ENCODE measurements around the gene ZNF225. TPM values are rescaled to one million over a fixed set of nuclear protein-coding genes. Genes with fewer than 3 reads are reported as not detected.
A peak's percentile ranks its signal among the peaks of the same experiment; 100 is the strongest.
"Not testable (repeated sequence)": the region's sequence is repeated elsewhere in the genome, so short reads cannot be mapped to it uniquely, and the experiment has no call there.

Gene ZNF225
- total RNA-seq (2014; rRNA removed; shearing (Covaris generic)): 3.4 and 4.4 TPM in 2 replicates
- polyA plus RNA-seq (2015; cell fraction: cytosol; rRNA removed): 1.7 and 2.6 TPM in 2 replicates
- 6.1 and 8.7 TPM in 2 replicates for polyA plus RNA-seq (2015; cell fraction: nucleus; rRNA removed)

DNA sequence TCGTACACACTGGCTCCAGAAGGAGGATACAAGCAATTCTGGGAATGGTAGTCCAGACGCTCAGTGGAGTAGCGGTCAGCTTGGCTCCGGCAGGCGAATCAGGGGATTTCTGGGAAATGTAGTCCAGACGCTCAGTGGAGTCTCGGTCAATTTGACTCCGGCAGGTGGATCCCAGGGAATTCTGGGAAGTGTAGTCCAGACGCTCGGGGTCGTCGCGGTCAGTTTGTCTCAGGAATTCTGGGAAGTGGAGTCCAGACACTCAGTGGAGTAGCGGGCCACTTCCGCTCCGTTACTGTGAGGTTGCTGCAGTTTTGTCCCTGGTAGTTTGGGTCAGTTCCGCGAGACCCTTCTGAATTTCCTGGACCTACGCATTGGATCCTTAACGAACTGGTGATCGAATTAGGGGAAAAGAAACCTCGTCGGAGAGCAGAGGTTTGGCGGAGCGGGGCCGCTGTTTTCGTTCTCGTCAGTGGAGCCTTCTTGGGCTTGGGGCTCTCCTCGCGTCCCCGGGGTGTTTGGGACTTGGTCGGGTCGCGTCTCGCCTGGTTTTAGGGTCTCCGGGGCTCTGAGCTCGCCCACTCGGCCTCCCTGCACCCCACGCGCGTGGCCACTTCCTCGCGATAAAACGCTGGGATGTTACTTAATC, at the start of gene ZNF225:
Gene ZNF225, plus strand, starts transcription at position 262 of the 646 bp plus-strand sequence. CDS start 2,429 bp downstream, outside the sequence.
- in situ Hi-C loops (cut with HindIII; ENCODE audit: low pct_unique_long_range_greater_than_20kb, low sequenced_read_pairs): no loop called here
- DNase-seq (ENCODE audit: low read depth, low spot score): peak; percentile 98

DNA sequence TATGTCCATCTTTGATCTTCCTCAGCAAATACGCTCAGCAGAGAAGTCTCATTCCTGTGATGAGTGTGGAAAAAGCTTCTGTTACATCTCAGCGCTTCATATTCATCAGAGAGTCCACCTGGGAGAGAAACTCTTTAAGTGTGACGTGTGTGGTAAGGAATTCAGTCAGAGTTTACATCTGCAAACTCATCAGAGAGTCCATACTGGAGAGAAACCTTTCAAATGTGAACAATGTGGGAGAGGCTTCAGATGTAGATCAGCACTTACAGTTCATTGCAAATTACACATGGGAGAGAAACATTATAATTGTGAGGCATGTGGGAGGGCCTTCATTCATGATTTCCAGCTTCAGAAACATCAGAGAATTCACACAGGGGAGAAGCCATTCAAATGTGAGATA, 46.9 kb upstream of the ZNF225 start:
- in situ Hi-C loops (cut with HindIII; ENCODE audit: low pct_unique_long_range_greater_than_20kb, low sequenced_read_pairs): no loop called here
- no peak for DNase-seq (ENCODE audit: low read depth, low spot score)

DNA sequence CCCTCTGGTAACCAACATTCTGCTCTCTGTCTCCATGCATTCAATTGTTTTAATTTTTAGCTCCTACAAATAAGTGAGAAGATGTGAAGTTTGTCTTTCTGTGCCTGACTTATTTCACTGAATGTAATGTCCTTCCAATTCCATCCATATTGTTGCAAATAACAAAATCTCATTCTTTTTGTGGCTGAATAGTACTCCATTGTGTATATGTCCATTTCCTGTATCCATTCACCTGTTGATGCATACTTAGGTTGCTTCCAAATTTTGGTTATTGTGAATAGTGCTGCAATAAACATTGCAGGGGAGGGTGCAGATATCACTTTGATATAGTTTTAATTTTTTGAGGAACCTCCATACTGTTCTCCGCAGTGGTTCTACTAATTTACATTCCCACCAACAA, 43.8 kb upstream of the ZNF225 start:
- no peak for DNase-seq (ENCODE audit: low read depth, low spot score)
- in situ Hi-C loops (cut with HindIII; ENCODE audit: low pct_unique_long_range_greater_than_20kb, low sequenced_read_pairs): no loop called here

DNA sequence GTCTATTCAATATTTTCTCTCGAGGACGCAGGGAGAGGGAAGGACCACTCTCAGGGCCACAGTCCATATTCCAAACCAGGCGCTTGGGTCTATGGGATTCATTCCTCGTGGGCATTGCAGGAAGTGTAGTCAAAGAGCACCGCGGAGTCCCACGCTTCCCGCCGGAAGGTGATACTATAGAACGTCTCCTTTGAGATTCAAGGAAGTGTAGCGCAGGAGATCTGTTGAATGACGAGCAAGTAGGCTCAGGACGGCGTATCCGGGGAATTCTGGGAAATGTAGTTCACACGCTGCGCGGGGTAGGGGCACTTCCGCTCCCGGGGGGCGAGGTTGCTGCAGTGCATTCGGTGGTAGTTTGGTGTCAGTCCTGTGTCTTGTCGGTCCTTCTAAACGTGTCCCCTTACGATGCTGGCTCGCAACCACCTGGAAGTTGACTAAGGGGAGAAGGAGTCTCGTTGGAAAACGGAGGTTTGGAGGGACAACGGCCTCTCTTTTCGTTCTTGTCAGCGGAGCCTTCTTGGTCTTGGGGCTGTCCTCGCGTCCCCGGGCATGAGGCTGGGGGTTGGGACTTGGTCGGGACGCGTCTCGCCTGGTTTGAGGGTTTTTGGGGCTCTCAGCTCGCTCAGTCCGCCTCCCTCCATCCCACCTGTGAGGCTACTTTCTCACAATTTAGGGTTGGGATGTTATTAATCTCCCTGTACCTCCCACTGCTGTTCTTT, 41.2 kb upstream of the ZNF225 start, which contains the start of gene ZNF284:
Gene ZNF284, plus strand, starts transcription at position 336 of the 719 bp plus-strand sequence. CDS start 4,231 bp downstream, outside the sequence.
- in situ Hi-C loops (cut with HindIII; ENCODE audit: low pct_unique_long_range_greater_than_20kb, low sequenced_read_pairs): no loop called here
- DNase-seq (ENCODE audit: low read depth, low spot score): peak; percentile 90

DNA sequence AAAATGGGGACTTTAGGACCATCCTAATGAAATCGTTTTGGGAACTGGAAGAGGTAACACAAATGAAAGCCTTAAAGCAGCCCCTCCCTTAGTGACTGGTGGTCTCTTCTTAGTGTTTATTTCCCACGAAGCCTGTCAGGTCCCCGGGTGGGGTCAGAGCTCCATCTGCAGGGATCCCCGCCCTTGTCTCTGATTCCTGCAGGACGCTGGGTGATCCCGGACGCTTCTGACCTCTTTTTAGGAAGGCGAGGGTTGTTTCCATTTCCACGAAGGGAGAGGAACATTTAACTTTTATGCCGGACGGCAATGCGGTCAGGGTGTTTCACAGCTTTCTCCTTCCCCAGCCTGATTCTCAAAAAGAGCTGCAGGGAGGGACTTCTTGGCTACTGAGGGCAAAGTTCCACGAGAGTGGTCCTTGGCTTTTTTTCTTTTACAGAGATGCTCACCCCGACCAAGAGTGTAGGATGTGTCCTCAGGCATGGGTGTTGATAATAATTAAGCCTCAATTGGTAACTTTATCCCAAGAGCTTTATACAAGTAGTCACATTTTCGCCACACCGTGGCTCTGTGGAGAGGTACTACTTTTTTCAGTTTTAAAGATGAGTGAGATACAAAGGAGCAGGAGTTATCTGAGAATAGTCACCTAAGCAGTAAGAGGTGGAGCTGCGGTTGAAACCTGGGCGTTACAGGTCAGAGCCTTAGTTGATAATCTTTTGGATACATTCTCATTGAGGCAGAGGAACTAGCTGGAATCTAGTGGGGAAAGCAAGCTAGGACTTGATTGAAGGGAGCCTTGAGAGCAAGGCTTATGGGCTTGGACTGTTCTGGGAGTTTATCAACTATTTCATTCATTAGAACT, 40.4 kb upstream of the ZNF225 start:
- no peak for DNase-seq (ENCODE audit: low read depth, low spot score)

DNA sequence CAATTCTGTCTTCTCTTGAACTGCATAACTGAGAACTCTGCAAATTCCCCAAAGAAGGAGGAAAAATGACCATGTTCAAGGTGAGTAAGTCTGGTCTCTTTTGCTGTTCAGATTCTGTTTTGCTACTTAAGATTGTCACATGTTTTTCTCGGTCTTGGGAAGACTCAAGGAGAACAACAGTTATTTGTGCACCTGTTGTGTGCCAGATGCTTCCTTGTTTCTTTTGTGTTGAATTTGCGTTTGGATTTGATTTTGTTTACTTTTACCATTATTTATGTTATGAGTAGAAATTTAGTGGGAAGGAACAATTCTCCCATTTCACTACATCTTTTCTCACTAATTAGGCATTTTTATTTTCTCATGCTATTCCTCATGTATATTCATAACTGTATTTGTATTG, 36.9 kb upstream of the ZNF225 start:
- in situ Hi-C loops (cut with HindIII; ENCODE audit: low pct_unique_long_range_greater_than_20kb, low sequenced_read_pairs): no loop called here
- DNase-seq (ENCODE audit: low read depth, low spot score): no peak

More for the DNA sequence above, 40.4 kb upstream of the ZNF225 start:
- in situ Hi-C loops (cut with HindIII; ENCODE audit: low pct_unique_long_range_greater_than_20kb, low sequenced_read_pairs): no loop called here

DNA sequence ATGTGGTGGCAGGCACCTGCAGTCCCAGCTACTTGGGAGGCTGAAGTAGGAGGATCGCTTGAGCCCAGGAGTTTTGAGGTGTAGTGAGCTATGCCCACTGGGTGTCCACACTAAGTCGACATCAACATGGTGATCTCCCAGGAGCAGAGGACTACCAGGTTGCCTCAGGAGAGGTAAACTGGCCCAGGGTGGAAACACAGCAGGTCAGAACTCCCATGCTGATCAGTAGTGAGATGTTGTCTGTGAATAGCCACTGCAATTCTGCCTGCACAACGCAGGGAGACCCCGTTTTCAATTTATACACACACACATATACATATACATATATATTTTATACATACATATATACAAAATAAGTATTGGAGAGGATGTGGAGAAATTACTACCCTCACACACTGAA, 21.1 kb upstream of the ZNF225 start:
- in situ Hi-C loops (cut with HindIII; ENCODE audit: low pct_unique_long_range_greater_than_20kb, low sequenced_read_pairs): no loop called here
- no peak for DNase-seq (ENCODE audit: low read depth, low spot score)

DNA sequence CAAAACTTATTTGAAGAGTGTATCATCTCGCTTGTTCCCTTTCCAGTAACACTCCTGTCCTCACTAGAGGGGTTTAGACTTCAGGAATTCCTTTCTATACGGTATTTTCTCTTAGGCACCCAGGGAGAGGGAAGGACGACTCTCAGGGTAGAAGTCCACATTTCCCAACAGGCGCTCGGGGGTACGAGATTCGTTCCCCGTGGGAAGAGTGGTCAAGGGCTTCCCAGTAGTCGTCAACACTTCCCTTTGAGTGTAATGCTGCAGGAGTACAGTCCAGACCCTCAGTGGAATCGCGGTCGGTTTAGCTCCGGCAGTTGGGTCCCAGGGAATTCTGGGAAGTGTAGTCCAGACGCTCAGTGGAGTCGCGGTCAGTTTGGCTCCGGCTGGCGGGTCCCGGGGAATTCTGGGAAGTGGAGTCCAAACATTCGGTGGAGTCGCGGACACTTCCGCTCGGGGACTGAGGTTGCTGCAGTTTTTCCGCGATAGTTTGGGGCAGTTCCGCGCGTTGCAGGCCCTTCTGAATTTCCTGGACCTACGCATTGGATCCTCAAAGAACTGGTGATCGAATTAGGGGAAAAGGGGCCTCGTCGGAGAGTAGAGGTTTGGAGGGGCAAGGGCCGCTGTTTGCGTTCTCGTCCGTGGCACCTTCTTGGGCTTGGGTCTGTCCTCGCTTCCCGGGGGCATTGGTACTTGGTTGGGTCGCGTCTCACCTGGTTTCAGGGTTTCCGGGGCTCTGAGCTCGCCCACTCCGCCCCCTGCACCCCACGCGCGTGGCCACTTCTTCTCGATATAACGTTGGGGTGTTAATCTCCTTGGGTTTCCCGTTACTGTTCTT, 19.1 kb upstream of the ZNF225 start, which contains the start of gene ZNF224:
Gene ZNF224, plus strand, starts transcription at position 431 of the 835 bp plus-strand sequence. CDS start 3,513 bp downstream, outside the sequence.
- in situ Hi-C loops (cut with HindIII; ENCODE audit: low pct_unique_long_range_greater_than_20kb, low sequenced_read_pairs): no loop called here
- DNase-seq (ENCODE audit: low read depth, low spot score): peak; percentile 95

DNA sequence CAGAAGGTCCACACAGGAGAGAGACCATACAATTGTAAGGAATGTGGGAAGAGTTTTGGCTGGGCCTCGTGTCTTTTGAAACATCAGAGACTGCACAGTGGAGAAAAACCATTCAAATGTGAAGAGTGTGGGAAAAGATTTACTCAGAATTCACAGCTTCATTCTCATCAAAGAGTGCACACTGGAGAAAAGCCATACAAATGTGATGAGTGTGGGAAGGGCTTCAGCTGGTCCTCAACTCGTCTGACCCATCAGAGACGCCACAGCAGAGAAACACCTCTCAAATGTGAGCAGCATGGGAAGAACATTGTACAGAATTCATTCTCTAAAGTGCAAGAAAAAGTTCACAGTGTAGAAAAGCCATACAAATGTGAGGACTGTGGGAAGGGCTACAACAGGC, 5.4 kb upstream of the ZNF225 start:
- DNase-seq (ENCODE audit: low read depth, low spot score): no peak
- in situ Hi-C loops (cut with HindIII; ENCODE audit: low pct_unique_long_range_greater_than_20kb, low sequenced_read_pairs): no loop called here

DNA sequence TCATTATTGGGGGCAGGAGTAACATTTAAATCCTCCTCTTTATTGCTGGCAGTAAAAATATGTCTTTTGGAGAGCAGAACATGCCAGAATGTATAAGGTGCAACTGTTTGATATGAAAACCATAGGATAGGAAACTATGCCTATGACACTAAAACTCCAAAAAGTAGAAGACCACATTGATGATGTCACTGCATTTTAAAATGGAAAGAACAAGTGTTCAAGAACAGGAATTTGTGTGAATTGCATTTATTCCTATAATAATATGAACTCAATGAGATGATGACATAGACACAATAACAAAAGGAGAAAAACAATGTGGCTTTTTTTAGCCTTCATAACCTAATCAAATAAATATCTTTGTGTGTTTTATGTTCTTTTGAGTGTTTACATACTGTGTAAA, 3.7 kb upstream of the ZNF225 start:
- DNase-seq (ENCODE audit: low read depth, low spot score): no peak
- in situ Hi-C loops (cut with HindIII; ENCODE audit: low pct_unique_long_range_greater_than_20kb, low sequenced_read_pairs): no loop called here

DNA sequence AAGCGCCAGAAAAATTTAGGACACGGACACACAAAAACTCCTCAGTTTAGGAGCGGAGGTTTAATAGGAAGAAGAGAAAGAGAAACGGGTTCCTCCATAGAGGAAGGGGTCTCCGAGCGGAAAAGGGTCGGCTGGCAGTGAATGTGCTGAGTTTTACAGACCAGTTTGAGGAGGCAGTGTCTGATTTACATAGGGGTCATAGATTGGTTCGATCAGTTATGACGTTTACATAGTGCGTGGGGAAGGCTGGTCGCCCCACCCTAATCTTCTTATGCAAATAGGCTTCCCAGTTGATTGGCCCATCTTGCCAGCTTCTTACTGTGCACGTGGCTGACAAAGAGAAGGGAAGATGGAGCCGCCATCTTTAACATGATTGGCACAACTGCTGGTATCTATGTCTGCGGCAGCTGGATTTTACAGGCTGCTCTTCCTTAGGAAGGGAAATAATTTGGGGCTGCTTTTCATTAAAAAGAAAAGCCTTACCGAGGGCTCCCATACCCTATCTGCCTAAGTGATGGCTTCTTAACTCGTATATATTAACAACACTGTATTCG, 1.2 kb upstream of the ZNF225 start:
- in situ Hi-C loops (cut with HindIII; ENCODE audit: low pct_unique_long_range_greater_than_20kb, low sequenced_read_pairs): no loop called here
- peak; percentile 41 for DNase-seq (ENCODE audit: low read depth, low spot score)

DNA sequence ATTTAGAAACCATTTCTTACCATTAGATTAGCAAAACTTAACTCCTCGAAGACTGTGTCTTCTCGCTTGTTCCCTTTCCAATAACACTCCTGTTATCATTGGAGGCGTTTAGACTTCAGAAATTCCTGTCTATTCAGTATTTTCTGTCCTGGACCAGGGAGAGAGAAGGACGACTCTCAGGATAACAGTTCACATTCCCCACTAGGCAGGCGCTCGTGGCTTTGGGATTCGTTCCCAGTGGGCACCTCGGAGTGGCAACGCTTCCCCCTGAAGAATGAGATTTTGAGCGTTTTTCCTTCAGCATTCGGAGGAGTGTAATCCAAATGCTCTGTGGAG, 429 bp upstream of the ZNF225 start:
- no peak for DNase-seq (ENCODE audit: low read depth, low spot score)
- in situ Hi-C loops (cut with HindIII; ENCODE audit: low pct_unique_long_range_greater_than_20kb, low sequenced_read_pairs): no loop called here

DNA sequence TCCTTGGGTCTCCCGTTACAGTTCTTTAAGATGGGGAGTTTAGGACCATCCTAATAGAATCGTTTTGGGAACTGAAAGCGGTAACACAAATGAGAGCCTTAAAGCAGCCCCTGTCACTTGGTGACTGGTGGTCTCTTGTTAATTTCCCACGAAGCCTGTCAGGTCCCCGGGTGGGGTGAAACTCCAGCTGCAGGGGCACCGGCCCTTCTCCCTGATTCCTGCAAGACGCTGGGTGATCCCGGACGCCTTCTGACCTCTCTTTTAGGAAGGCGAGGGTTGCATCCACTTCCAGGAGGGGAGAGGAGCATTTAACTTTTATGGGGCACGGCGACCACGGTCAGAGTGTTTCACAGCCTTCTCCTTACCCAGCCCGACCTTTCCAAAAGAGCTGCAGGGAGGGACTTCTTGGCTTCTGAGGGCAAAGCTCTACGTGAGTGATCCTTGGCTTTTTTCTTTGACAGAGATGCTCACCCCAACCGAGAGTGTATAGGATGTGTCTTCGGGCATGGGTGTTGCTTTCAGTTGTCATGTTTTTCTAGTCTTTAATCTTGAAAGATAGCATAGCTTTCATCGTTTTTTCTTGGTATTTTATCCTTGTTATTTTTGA, 688 bp downstream of the ZNF225 start:
- in situ Hi-C loops (cut with HindIII; ENCODE audit: low pct_unique_long_range_greater_than_20kb, low sequenced_read_pairs): no loop called here
- peak; percentile 3 for DNase-seq (ENCODE audit: low read depth, low spot score)

DNA sequence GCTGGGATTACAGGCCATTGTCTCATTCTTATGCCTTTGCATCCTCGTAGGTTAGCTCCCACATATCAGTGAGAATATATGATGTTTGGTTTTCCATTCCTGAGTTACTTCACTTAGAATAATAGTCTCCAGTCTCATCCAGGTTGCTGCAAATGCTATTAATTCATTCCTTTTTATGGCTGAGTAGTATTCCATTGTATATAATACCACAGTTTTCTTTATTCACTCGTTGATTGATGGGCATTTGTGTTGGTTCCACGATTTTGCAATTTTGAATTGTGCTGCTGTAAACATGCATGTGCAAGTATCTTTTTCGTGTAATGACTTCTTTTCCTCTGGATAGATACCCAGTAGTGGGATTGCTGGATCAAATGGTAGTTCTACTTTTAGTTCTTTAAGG, 8.0 kb downstream of the ZNF225 start:
- DNase-seq (ENCODE audit: low read depth, low spot score); in situ Hi-C loops (cut with HindIII; ENCODE audit: low pct_unique_long_range_greater_than_20kb, low sequenced_read_pairs): not testable (repeated sequence)

DNA sequence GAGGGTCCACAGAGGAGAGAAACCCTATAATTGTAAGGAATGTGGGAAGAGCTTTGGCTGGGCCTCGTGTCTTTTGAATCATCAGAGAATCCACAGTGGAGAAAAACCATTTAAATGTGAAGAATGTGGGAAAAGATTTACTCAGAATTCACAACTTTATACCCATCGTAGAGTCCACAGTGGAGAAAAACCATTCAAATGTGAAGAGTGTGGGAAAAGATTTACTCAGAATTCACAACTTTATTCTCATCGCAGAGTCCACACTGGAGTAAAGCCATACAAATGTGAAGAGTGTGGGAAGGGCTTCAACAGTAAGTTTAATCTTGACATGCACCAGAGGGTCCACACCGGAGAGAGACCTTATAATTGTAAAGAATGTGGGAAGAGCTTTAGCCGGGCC, 18.8 kb downstream of the ZNF225 start:
- DNase-seq (ENCODE audit: low read depth, low spot score): no peak
- in situ Hi-C loops (cut with HindIII; ENCODE audit: low pct_unique_long_range_greater_than_20kb, low sequenced_read_pairs): no loop called here

DNA sequence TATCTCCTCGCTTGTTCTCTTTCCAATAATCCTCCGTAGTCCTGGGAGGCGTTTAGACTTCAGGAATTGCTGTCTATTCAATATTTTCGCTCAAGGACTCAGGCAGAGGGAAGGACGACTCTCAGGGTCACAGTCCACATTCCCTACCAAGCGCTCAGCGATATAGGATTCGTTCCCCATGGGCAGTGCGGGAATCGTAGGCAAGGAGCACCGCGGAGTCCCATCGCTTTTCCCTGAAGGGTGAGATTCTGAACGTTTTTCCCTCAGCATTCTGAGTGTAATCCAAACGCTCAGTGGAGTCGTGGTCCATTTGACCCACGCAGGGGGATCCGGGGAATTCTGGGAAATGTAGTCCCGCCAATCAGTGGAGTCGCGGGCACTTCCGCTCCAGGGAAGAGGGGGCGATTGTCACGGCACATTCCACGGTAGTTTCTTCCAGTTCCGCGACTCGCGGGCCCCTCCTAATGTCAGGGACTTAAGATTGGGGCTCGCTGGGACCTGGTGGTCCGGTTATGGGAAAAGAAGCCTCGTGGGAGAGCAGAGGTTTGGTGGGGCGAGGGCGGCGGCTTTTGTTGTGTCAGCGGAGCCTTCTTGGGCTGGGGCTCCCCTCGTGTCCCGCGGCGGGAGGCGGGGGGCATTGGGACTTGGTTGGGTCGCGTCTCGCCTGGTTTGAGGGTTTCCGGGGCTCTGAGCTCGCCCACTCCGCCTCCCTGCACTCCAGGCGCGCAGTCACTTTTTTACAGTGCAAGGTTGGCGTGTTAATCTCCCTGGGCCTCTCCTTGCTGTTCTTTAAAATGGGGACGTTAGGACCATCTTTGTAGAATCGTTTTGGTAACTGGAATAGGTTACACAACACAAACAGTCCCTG, 28.2 kb downstream of the ZNF225 start, which contains the start of gene ZNF234:
Gene ZNF234, plus strand, starts transcription at position 364 of the 868 bp plus-strand sequence. CDS start 3,079 bp downstream, outside the sequence.
- in situ Hi-C loops (cut with HindIII; ENCODE audit: low pct_unique_long_range_greater_than_20kb, low sequenced_read_pairs): no loop called here
- peak; percentile 73 for DNase-seq (ENCODE audit: low read depth, low spot score)

All from SK-MEL-5 (cell line).